Thoracic aorta (tissue), 2 donors: ENCODE measurements around the gene PHKA2. TPM values are rescaled to one million over a fixed set of nuclear protein-coding genes. Genes with fewer than 3 reads are reported as not detected.

Source experiments
- ATAC-seq: fragments of 150-250 bp; one replicate; pipeline ENCODE4 v1.8.0; 2017; ENCODE audit warnings: low read depth; ENCODE audit not compliant: insufficient number of reproducible peaks, low FRiP score
- DNase-seq: peaks from one replicate; pipeline ENCODE4 v3.0.0-alpha.2; 2020; ENCODE audit warnings: low spot score
- H3K27ac ChIP-seq, 2 donors: fragments of 200-600 bp; sonication (generic); 1 replicate in 1 of 2; 2 replicates in 1 of 2; pipeline ENCODE4 v1.5.1; 2016; ENCODE audit warnings: mild to moderate bottlenecking in 2 of 2, moderate library complexity in 2 of 2
- H3K27me3 ChIP-seq: fragments of 200-600 bp; sonication (generic); replicated peaks from 2 replicates; pipeline ENCODE4 v1.6.0; 2016; ENCODE audit warnings: mild to moderate bottlenecking; ENCODE audit not compliant: insufficient read depth
- H3K36me3 ChIP-seq: fragments of 200-600 bp; sonication (generic); one replicate; pipeline ENCODE4 v1.5.1; 2016
- H3K4me1 ChIP-seq, 2 donors: fragments of 200-600 bp; sonication (generic); 1 replicate in 1 of 2; 2 replicates in 1 of 2; pipeline versions ENCODE4 v1.5.1 to v1.6.0; 2016; ENCODE audit warnings: low read depth in 2 of 2, mild to moderate bottlenecking in 1 of 2; ENCODE audit not compliant: control insufficient read depth in 1 of 2
- H3K4me3 ChIP-seq: fragments of 200-600 bp; sonication (generic); 2 replicates; pipeline ENCODE4 v1.5.1; 2016; ENCODE audit warnings: mild to moderate bottlenecking
- H3K9me3 ChIP-seq: fragments of 200-600 bp; sonication (generic); 2 replicates; pipeline ENCODE4 v1.5.1; 2016
- total RNA-seq, 2 donors: library from RNA; depleted of rRNA; stranded (reverse); fragments of >200 nt; gene quantifications; one replicate each; pipeline versions ENCODE4 v1.1.0 to v1.2.3, GENCODE V29; 2016
- TF ChIP-seq, protein P1 (sequence below): fragments of 200-600 bp; sonication (generic); IDR thresholded peaks from one replicate; pipeline ENCODE4 v1.5.1; 2019; ENCODE audit warnings: antibody characterized with exemption

Gene PHKA2
- total RNA-seq, 2 donors from 2014 or later = 26.5 to 28.3 TPM

DNA sequence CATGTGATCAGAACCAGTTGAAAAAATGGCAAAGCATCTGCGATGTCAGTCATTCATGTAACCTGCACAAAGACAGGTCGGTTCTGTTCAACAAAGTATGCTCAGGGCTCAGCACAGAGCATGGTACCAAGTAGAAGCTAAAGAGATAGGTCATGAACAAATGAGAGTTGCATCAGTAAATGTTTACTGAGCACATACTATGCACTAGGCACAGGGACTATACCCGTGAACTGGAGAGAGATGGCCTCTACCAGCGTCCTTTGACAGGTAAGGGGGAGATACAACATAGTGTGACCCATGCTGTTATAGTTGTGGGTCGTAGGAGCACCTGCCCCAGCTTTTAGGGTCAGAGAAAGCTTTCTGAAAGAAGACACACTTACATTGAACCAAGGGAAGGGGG lies 46.7 kb downstream of the PHKA2 start:
- H3K27me3 ChIP-seq = no peaks in the 10 kb centered on the region
- no peak for ATAC-seq
- no peaks in the 10 kb centered on the region for H3K36me3 ChIP-seq

GRCh38 chrX:18935893-18936292 lies 48.0 kb downstream of the PHKA2 start:
- H3K4me3 ChIP-seq = no peak overlapping the region
- no peak overlapping the region for H3K27ac ChIP-seq
- H3K36me3 ChIP-seq = no peaks in the 10 kb centered on the region
- no peaks in the 10 kb centered on the region for H3K9me3 ChIP-seq
- DNase-seq (no peak), ATAC-seq (no peak)
- no peaks in the 10 kb centered on the region for H3K27me3 ChIP-seq
- TF ChIP-seq, protein P1, sequence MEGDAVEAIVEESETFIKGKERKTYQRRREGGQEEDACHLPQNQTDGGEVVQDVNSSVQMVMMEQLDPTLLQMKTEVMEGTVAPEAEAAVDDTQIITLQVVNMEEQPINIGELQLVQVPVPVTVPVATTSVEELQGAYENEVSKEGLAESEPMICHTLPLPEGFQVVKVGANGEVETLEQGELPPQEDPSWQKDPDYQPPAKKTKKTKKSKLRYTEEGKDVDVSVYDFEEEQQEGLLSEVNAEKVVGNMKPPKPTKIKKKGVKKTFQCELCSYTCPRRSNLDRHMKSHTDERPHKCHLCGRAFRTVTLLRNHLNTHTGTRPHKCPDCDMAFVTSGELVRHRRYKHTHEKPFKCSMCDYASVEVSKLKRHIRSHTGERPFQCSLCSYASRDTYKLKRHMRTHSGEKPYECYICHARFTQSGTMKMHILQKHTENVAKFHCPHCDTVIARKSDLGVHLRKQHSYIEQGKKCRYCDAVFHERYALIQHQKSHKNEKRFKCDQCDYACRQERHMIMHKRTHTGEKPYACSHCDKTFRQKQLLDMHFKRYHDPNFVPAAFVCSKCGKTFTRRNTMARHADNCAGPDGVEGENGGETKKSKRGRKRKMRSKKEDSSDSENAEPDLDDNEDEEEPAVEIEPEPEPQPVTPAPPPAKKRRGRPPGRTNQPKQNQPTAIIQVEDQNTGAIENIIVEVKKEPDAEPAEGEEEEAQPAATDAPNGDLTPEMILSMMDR = no peak
- no peaks in the 10 kb centered on the region for H3K4me1 ChIP-seq

More for the DNA sequence above, 46.7 kb downstream of the PHKA2 start:
- DNase-seq = no peak
- Histone ChIP-seq H3K27ac (no peak overlapping the region), H3K9me3 (no peaks in the 10 kb centered on the region), H3K4me1 (no peaks in the 10 kb centered on the region), H3K4me3 (no peak overlapping the region)
- TF ChIP-seq, protein P1 = no peak

GRCh38 chrX:18934708-18935107 lies 49.2 kb downstream of the PHKA2 start:
- no peak for DNase-seq
- Histone ChIP-seq H3K9me3 (no peaks in the 10 kb centered on the region), H3K27ac (no peak overlapping the region), H3K27me3 (no peaks in the 10 kb centered on the region), H3K4me1 (no peaks in the 10 kb centered on the region), H3K36me3 (no peaks in the 10 kb centered on the region), H3K4me3 (no peak overlapping the region)
- TF ChIP-seq, protein P1 = no peak
- ATAC-seq = no peak

DNA sequence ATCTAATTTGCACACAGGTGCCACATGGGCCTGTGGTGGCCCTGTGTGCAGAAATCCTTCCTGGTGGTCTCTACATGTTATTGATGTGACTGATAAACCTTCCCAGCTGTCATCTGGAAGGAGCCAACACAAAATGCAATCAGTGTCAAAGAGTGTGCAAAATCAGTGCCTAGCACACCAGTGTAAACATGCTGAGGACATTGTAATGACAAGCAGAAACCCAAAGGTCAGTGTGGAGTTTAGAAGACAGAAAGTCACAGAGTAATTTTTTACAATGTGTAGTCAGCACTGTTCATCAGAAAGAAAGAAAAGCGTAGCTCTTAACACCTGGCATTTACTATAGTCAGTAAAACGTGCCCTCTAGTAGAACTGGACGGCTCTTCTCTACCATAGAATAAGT lies 50.3 kb downstream of the PHKA2 start:
- H3K4me3 ChIP-seq = no peak overlapping the region
- H3K27me3 ChIP-seq = no peaks in the 10 kb centered on the region
- no peaks in the 10 kb centered on the region for H3K4me1 ChIP-seq
- H3K36me3 ChIP-seq = no peaks in the 10 kb centered on the region
- no peaks in the 10 kb centered on the region for H3K9me3 ChIP-seq
- H3K27ac ChIP-seq = no peak overlapping the region
- TF ChIP-seq, protein P1 = no peak
- no peak for ATAC-seq
- no peak for DNase-seq

DNA sequence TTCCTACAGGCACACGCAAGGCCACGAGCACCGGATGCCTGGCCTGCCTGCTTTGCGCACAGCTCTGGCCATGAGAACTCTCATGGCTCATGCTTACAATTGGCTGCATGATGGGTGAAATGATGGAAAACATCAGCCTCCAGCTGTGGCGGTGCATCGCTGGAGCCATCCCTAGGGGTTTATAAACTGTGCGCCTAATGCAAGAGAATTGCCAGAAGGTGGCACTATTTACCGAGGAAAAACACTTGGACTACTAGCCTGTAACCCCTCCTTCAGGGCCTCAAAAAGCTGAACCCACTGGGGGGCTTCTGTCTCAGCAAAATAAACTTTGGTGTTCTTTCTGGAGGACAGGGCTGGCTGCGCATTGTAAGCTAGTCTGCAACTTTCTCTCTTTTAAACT lies 51.9 kb downstream of the PHKA2 start:
- Histone ChIP-seq H3K36me3 (no peaks in the 10 kb centered on the region), H3K27me3 (no peaks in the 10 kb centered on the region), H3K9me3 (no peaks in the 10 kb centered on the region), H3K27ac (no peak overlapping the region), H3K4me1 (no peaks in the 10 kb centered on the region), H3K4me3 (no peak overlapping the region)
- TF ChIP-seq, protein P1 = no peak
- no peak for ATAC-seq
- DNase-seq = no peak
